Measurements from ENCODE around the gene PRDM5. TPM values are rescaled to one million over a fixed set of nuclear protein-coding genes. Genes with fewer than 3 reads are reported as not detected.
A peak's percentile ranks its signal among the peaks of the same experiment; 100 is the strongest.
"Not testable (repeated sequence)": the region's sequence is repeated elsewhere in the genome, so short reads cannot be mapped to it uniquely, and the experiment has no call there.

The PRDM5 gene
- total and polyA plus RNA-seq, 2 donors = 1.8 to 5.1 TPM

GRCh38 chr4:120749445-120750151 lies 172.9 kb downstream of the PRDM5 start:
- DNase-seq (ENCODE audit: low read depth in 6 of 9, low spot score in 9 of 9) = peak; percentile 39 to 90 (median 68)
- H3K27me3 ChIP-seq (ENCODE audit: control insufficient read depth in 2 of 2, insufficient read depth in 1 of 2, low read length in 1 of 2) = no peaks in the 10 kb centered on the region

GRCh38 chr4:120741636-120742035 lies 180.9 kb downstream of the PRDM5 start:
- WGBS = 64% methylated on average over 9 of the region's 9 CpGs

More at GRCh38 chr4:120749445-120750151, 172.9 kb downstream of the PRDM5 start:
- Histone ChIP-seq H3K36me3 (ENCODE audit: control insufficient read depth in 2 of 2, insufficient read depth in 2 of 2, low read length in 1 of 2) (no peaks in the 10 kb centered on the region), H3K27ac (ENCODE audit: low read depth in 1 of 2, low read length in 1 of 2) (peak overlapping the region; percentile 47 to 87), H3K4me1 (ENCODE audit: control insufficient read depth in 2 of 2, insufficient read depth in 2 of 2, low read length in 2 of 2) (peaks cover 0 to 18% of the 10 kb centered on the region in 2 donors), H3K4me3 (ENCODE audit: low read length in 2 of 2) (no peak overlapping the region), H3K9me3 (ENCODE audit: control insufficient read depth in 2 of 2, insufficient read depth in 1 of 2, low read length in 1 of 2) (peaks cover 0 to 20% of the 10 kb centered on the region in 2 donors)
- 5% methylated on average over 6 of the region's 6 CpGs for whole genome bisulfite sequencing

GRCh38 chr4:120736312-120736711 lies 186.2 kb downstream of the PRDM5 start:
- H3K4me1 ChIP-seq (ENCODE audit: control insufficient read depth in 2 of 2, insufficient read depth in 2 of 2, low read length in 2 of 2) = peaks cover 0 to 18% of the 10 kb centered on the region in 2 donors
- no peaks in the 10 kb centered on the region for H3K36me3 ChIP-seq (ENCODE audit: control insufficient read depth in 2 of 2, insufficient read depth in 2 of 2, low read length in 1 of 2)
- no peak overlapping the region for H3K4me3 ChIP-seq (ENCODE audit: low read length in 2 of 2)
- H3K27me3 ChIP-seq (ENCODE audit: control insufficient read depth in 2 of 2, insufficient read depth in 1 of 2, low read length in 1 of 2) = no peaks in the 10 kb centered on the region
- no peaks in the 10 kb centered on the region for H3K9me3 ChIP-seq (ENCODE audit: control insufficient read depth in 2 of 2, insufficient read depth in 1 of 2, low read length in 1 of 2)
- 97% methylated on average over 9 of the region's 9 CpGs for WGBS
- DNase-seq (ENCODE audit: low read depth in 6 of 9, low spot score in 9 of 9) = no peak
- H3K27ac ChIP-seq (ENCODE audit: low read depth in 1 of 2, low read length in 1 of 2) = no peak overlapping the region

More at GRCh38 chr4:120741636-120742035, 180.9 kb downstream of the PRDM5 start:
- not testable (repeated sequence) for H3K4me1 ChIP-seq (ENCODE audit: control insufficient read depth in 2 of 2, insufficient read depth in 2 of 2, low read length in 2 of 2); H3K27ac ChIP-seq (ENCODE audit: low read depth in 1 of 2, low read length in 1 of 2); H3K27me3 ChIP-seq (ENCODE audit: control insufficient read depth in 2 of 2, insufficient read depth in 1 of 2, low read length in 1 of 2); H3K36me3 ChIP-seq (ENCODE audit: control insufficient read depth in 2 of 2, insufficient read depth in 2 of 2, low read length in 1 of 2); H3K4me3 ChIP-seq (ENCODE audit: low read length in 2 of 2); DNase-seq (ENCODE audit: low read depth in 6 of 9, low spot score in 9 of 9); H3K9me3 ChIP-seq (ENCODE audit: control insufficient read depth in 2 of 2, insufficient read depth in 1 of 2, low read length in 1 of 2)

- Histone ChIP-seq H3K9me3 (ENCODE audit: control insufficient read depth in 2 of 2, insufficient read depth in 1 of 2, low read length in 1 of 2) (no peaks in the 10 kb centered on the region), H3K27me3 (ENCODE audit: control insufficient read depth in 2 of 2, insufficient read depth in 1 of 2, low read length in 1 of 2) (no peaks in the 10 kb centered on the region), H3K4me3 (ENCODE audit: low read length in 2 of 2) (no peak overlapping the region), H3K36me3 (ENCODE audit: control insufficient read depth in 2 of 2, insufficient read depth in 2 of 2, low read length in 1 of 2) (no peaks in the 10 kb centered on the region), H3K4me1 (ENCODE audit: control insufficient read depth in 2 of 2, insufficient read depth in 2 of 2, low read length in 2 of 2) (peaks cover 0 to 15% of the 10 kb centered on the region in 2 donors), H3K27ac (ENCODE audit: low read depth in 1 of 2, low read length in 1 of 2) (no peak overlapping the region)
- DNase-seq (ENCODE audit: low read depth in 6 of 9, low spot score in 9 of 9) = peak in 1 of 9 donors; percentile 27
- WGBS = 91% methylated on average over 4 of the region's 4 CpGs
Observed at GRCh38 chr4:120733968-120734367, 188.6 kb downstream of the PRDM5 start.

- no peak overlapping the region for H3K27ac ChIP-seq (ENCODE audit: low read depth in 1 of 2, low read length in 1 of 2)
- peaks cover 0 to 15% of the 10 kb centered on the region in 2 donors for H3K4me1 ChIP-seq (ENCODE audit: control insufficient read depth in 2 of 2, insufficient read depth in 2 of 2, low read length in 2 of 2)
- no peak for DNase-seq (ENCODE audit: low read depth in 6 of 9, low spot score in 9 of 9)
- 74% methylated on average over 2 of the region's 2 CpGs for WGBS
- no peaks in the 10 kb centered on the region for H3K9me3 ChIP-seq (ENCODE audit: control insufficient read depth in 2 of 2, insufficient read depth in 1 of 2, low read length in 1 of 2)
- H3K27me3 ChIP-seq (ENCODE audit: control insufficient read depth in 2 of 2, insufficient read depth in 1 of 2, low read length in 1 of 2) = no peaks in the 10 kb centered on the region
- no peaks in the 10 kb centered on the region for H3K36me3 ChIP-seq (ENCODE audit: control insufficient read depth in 2 of 2, insufficient read depth in 2 of 2, low read length in 1 of 2)
- no peak overlapping the region for H3K4me3 ChIP-seq (ENCODE audit: low read length in 2 of 2)
Observed at GRCh38 chr4:120733054-120733453, 189.5 kb downstream of the PRDM5 start.

- peaks cover 0 to 15% of the 10 kb centered on the region in 2 donors for H3K4me1 ChIP-seq (ENCODE audit: control insufficient read depth in 2 of 2, insufficient read depth in 2 of 2, low read length in 2 of 2)
- H3K4me3 ChIP-seq (ENCODE audit: low read length in 2 of 2) = no peak overlapping the region
- no peaks in the 10 kb centered on the region for H3K27me3 ChIP-seq (ENCODE audit: control insufficient read depth in 2 of 2, insufficient read depth in 1 of 2, low read length in 1 of 2)
- DNase-seq (ENCODE audit: low read depth in 6 of 9, low spot score in 9 of 9) = no peak
- H3K27ac ChIP-seq (ENCODE audit: low read depth in 1 of 2, low read length in 1 of 2) = no peak overlapping the region
- WGBS = 99% methylated on average over 3 of the region's 3 CpGs
- H3K36me3 ChIP-seq (ENCODE audit: control insufficient read depth in 2 of 2, insufficient read depth in 2 of 2, low read length in 1 of 2) = no peaks in the 10 kb centered on the region
- H3K9me3 ChIP-seq (ENCODE audit: control insufficient read depth in 2 of 2, insufficient read depth in 1 of 2, low read length in 1 of 2) = no peaks in the 10 kb centered on the region
Observed at GRCh38 chr4:120731561-120731960, 191.0 kb downstream of the PRDM5 start.

DNA sequence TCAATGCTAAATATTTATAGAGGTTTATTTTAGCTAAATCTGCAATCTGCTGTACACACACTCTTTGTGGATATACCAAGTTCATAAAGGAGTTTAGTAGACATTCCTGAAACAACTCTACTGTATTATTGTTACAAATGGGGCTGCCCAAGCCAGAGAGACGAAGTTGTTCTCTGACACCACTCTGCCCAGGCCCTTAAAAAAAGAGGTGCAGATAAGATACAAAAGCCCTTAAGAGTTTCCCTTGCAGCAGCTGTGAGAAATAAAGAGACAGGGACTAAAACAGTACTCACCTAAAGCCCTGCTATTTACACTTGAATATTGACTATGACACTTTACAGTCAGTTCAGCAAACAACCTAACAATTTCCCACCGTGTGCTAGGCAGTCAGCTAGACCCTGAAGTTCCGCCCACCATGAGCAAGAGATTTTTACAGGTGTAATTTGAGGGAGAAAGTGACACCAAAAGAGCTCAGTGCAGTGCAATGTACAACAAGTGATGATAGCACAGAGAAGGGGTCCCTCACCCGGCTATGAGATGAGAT lies 191.7 kb downstream of the PRDM5 start:
- WGBS = 94% methylated on average over 4 of the region's 4 CpGs

DNA sequence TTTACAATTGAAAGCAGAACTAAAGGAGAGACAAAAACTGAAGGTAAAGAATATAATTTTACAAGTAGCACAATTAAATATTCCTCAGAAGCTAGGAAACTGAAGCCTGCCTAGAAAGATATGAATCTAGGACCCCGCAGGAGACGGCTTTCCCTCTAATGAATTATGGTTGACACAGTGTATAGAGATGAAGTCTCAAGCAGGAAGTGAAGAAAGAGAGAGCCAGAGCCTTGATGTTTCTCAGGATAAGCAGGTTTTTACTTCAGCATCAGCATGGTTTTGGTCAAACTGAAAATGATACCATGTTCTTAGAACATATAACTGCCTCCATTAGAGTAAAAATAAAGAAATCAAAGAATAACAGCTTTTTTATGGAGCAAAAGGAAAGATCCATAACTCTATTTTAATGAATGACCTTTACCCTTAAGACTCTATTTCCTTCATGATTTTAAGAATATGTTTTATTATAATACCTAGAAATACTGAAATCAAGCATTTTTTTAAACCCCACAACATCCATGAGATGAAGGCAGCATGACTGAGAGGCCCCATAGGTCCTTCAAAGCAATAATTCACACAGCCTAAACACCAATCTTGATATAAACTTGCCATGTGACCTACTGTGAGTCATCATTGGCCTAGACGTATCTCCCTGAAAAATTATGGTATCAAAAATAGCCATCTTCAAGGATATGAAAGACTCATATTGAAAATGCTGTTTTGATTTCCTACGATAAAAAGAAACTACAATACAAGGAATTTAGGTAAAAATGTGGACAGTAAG lies 193.4 kb downstream of the PRDM5 start:
- H3K4me3 ChIP-seq (ENCODE audit: low read length in 2 of 2) = no peak overlapping the region
- H3K4me1 ChIP-seq (ENCODE audit: control insufficient read depth in 2 of 2, insufficient read depth in 2 of 2, low read length in 2 of 2) = peaks cover 0 to 9% of the 10 kb centered on the region in 2 donors
- 82% methylated on average over 4 of the region's 4 CpGs for WGBS
- no peak overlapping the region for H3K27ac ChIP-seq (ENCODE audit: low read depth in 1 of 2, low read length in 1 of 2)
- no peak for DNase-seq (ENCODE audit: low read depth in 6 of 9, low spot score in 9 of 9)
- no peaks in the 10 kb centered on the region for H3K27me3 ChIP-seq (ENCODE audit: control insufficient read depth in 2 of 2, insufficient read depth in 1 of 2, low read length in 1 of 2)
- H3K36me3 ChIP-seq (ENCODE audit: control insufficient read depth in 2 of 2, insufficient read depth in 2 of 2, low read length in 1 of 2) = no peaks in the 10 kb centered on the region
- no peaks in the 10 kb centered on the region for H3K9me3 ChIP-seq (ENCODE audit: control insufficient read depth in 2 of 2, insufficient read depth in 1 of 2, low read length in 1 of 2)

More for the DNA sequence above, 191.7 kb downstream of the PRDM5 start:
- Histone ChIP-seq H3K36me3 (ENCODE audit: control insufficient read depth in 2 of 2, insufficient read depth in 2 of 2, low read length in 1 of 2) (no peaks in the 10 kb centered on the region), H3K9me3 (ENCODE audit: control insufficient read depth in 2 of 2, insufficient read depth in 1 of 2, low read length in 1 of 2) (no peaks in the 10 kb centered on the region), H3K27me3 (ENCODE audit: control insufficient read depth in 2 of 2, insufficient read depth in 1 of 2, low read length in 1 of 2) (no peaks in the 10 kb centered on the region), H3K4me1 (ENCODE audit: control insufficient read depth in 2 of 2, insufficient read depth in 2 of 2, low read length in 2 of 2) (peaks cover 0 to 15% of the 10 kb centered on the region in 2 donors), H3K27ac (ENCODE audit: low read depth in 1 of 2, low read length in 1 of 2) (no peak overlapping the region), H3K4me3 (ENCODE audit: low read length in 2 of 2) (no peak overlapping the region)
- DNase-seq (ENCODE audit: low read depth in 6 of 9, low spot score in 9 of 9) = no peak
